Lower lobe of right lung (tissue), 2 donors: Measurements from ENCODE around the gene PTPN6. TPM values are rescaled to one million over a fixed set of nuclear protein-coding genes. Genes with fewer than 3 reads are reported as not detected.

Source experiments
- ATAC-seq, 2 donors: fragments of 200-7000 bp; cut with Tn5 transposase; one replicate each; pipeline ENCODE4 v1.9.1; 2020 to 2022; ENCODE audit warnings: mild to moderate bottlenecking in 2 of 2, moderate library complexity in 2 of 2
- DNase-seq: peaks from one replicate; pipeline ENCODE4 v3.0.0-alpha.2; 2020
- H3K27ac ChIP-seq: fragments of 200-600 bp; one replicate; pipeline ENCODE4 v1.8.0; 2022
- H3K27me3 ChIP-seq: fragments of 200-600 bp; one replicate; pipeline ENCODE4 v1.8.0; 2022; ENCODE audit warnings: low read depth
- H3K36me3 ChIP-seq: fragments of 200-600 bp; one replicate; pipeline ENCODE4 v1.8.0; 2022; ENCODE audit warnings: mild to moderate bottlenecking
- H3K4me1 ChIP-seq: fragments of 200-600 bp; one replicate; pipeline ENCODE4 v1.8.0; 2022
- H3K4me3 ChIP-seq: fragments of 200-600 bp; one replicate; pipeline ENCODE4 v1.8.0; 2022; ENCODE audit warnings: mild to moderate bottlenecking
- H3K9me3 ChIP-seq: fragments of 200-600 bp; one replicate; pipeline ENCODE4 v1.8.0; 2022
- intact Hi-C: fragments of 100-400 bp; cut with DNase I; formaldehyde crosslinking; loops from one replicate; pipeline ENCODE4 v1.11.0; 2022
- total RNA-seq: library from RNA; stranded (reverse); fragmentation: NEBNext Ultra II Directional; extraction: Animal tissue kit (Norgen Biotek cat#: 25700); gene quantifications from one replicate; pipeline ENCODE4 v1.2.1, GENCODE V29; 2021
- TF ChIP-seq, protein P1 (sequence below): fragments of 200-600 bp; IDR thresholded peaks from one replicate; pipeline ENCODE4 v1.8.0; 2022; ENCODE audit warnings: antibody characterized with exemption, mild to moderate bottlenecking
- donor health status: DM: no; HTN: yes; CAD: no; lungs with severe emphysema.

The PTPN6 gene
- total RNA-seq, 1 donor from 2014 or later, result 209 TPM

DNA sequence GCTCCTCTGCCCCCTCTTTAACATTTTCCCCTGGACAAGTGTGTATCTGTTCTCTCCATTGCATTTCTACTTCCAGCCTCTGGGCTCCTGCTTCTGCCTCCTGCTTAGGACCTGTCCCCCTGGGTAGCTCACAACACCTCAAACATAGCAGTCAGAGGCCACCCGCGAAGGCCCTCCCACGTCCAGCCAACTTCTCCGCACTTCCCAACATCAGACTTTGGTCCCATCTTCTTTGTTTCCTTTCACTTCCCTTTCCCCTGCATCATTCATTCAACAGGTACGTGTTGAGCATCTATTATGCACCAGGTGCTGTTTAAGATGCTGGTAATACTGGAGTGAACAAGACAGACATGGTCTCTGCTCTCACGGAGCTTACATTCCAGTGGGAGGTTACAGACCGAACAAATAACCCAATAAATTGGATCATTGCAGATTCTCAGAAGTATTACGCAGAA is 4.2 kb upstream of the PTPN6 start:
- TF ChIP-seq, protein P1, sequence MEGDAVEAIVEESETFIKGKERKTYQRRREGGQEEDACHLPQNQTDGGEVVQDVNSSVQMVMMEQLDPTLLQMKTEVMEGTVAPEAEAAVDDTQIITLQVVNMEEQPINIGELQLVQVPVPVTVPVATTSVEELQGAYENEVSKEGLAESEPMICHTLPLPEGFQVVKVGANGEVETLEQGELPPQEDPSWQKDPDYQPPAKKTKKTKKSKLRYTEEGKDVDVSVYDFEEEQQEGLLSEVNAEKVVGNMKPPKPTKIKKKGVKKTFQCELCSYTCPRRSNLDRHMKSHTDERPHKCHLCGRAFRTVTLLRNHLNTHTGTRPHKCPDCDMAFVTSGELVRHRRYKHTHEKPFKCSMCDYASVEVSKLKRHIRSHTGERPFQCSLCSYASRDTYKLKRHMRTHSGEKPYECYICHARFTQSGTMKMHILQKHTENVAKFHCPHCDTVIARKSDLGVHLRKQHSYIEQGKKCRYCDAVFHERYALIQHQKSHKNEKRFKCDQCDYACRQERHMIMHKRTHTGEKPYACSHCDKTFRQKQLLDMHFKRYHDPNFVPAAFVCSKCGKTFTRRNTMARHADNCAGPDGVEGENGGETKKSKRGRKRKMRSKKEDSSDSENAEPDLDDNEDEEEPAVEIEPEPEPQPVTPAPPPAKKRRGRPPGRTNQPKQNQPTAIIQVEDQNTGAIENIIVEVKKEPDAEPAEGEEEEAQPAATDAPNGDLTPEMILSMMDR, result no peak
- DNase-seq (peak; percentile 37), ATAC-seq (no peak)
- Histone ChIP-seq H3K4me1 (peaks cover 58% of the 10 kb centered on the region), H3K36me3 (peaks cover 14% of the 10 kb centered on the region), H3K4me3 (peak overlapping the region; percentile 44), H3K9me3 (no peaks in the 10 kb centered on the region), H3K27ac (peak overlapping the region; percentile 78), H3K27me3 (no peaks in the 10 kb centered on the region)
- intact Hi-C loops, result no loop called here

DNA sequence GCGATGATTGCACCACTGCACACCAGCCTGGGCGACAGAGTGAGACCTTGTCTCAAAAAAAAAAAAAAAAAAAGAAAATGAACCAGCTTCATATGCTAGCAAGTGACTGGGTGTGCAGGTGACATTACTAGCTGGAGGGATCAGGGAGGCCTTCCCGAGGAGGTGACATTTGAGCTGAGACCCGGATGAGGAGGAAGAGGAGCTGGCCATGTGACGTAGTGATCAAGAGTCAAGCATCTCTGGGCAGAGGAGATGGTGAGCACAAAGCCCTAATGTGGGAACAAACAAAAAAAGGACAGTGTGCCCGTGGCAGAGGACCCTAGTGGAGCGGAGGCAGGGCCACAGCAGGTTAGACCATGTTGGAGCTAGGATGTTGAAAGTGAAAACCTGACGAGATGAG is 3.5 kb upstream of the PTPN6 start:
- ATAC-seq (no peak), DNase-seq (peak; percentile 29)
- Histone ChIP-seq H3K36me3 (peaks cover 14% of the 10 kb centered on the region), H3K4me1 (peaks cover 55% of the 10 kb centered on the region), H3K9me3 (no peaks in the 10 kb centered on the region), H3K4me3 (no peak overlapping the region), H3K27ac (no peak overlapping the region), H3K27me3 (no peaks in the 10 kb centered on the region)
- intact Hi-C loops, result no loop called here
- TF ChIP-seq, protein P1, result no peak

DNA sequence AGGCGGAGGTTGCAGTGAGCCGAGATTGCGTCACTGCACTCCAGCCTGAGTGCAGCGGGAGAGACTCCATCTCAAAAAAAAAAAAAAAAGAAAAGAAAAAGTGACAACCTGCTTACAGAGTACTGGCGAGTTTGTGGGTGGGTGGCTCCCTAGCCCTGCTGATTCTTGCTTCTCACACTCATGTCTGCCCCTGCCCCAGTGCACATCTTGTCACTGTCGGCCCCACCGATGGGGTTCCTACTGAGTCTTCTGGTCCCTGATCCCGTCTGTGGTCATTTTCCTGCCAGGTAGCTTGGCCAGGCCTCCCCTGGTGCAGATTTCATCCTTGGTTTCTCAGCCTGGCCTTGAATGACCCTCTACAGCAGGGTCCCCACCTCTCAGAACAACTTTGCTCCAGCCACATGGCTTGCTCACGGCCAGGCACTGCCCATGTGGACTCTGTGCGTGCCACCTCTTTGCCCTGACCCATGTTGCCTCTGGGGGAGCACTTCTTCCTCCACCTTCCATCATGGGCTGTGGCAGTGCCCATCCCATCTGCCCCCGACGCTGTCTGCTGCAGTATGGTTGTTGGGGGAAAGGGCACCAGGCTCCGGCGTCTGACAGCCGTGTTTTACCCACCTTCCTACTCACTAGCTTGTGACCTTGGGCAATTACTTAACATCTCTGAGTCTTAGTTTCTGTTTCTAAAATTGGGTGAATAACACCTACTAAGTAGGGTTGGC is 2.1 kb upstream of the PTPN6 start:
- intact Hi-C loops, result no loop called here
- Histone ChIP-seq H3K4me1 (peaks cover 54% of the 10 kb centered on the region), H3K27me3 (no peaks in the 10 kb centered on the region), H3K27ac (peak overlapping the region; percentile 53), H3K36me3 (peaks cover 17% of the 10 kb centered on the region), H3K9me3 (no peaks in the 10 kb centered on the region), H3K4me3 (no peak overlapping the region)
- ATAC-seq (no peak), DNase-seq (peak; percentile 78)
- TF ChIP-seq, protein P1, result peak; percentile 35

DNA sequence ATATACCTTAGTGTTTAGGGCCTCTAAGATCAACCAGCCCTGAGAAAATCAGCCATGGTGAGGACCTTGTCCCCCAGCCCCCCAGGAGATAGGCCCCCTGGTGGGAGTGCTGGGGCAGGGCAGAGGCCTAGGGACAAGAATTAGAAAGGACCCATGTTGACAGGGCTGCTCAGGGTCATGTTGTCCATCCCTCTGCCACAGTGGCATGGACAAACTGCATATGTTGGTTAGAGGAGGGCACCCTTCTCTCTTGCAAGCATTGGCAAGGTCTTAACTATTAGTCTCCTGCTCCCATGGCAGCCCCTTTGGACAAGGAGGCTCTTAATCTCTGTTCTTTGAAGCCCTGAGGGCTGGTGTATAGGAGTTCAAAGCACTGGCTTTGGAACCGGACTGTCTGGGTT is 755 bp upstream of the PTPN6 start:
- ATAC-seq (no peak), DNase-seq (peak; percentile 28)
- H3K4me3 ChIP-seq, result peak overlapping the region; percentile 65
- H3K27ac ChIP-seq, result peak overlapping the region; percentile 79
- no peaks in the 10 kb centered on the region for H3K27me3 ChIP-seq
- TF ChIP-seq, protein P1, result peak; percentile 32
- no peaks in the 10 kb centered on the region for H3K9me3 ChIP-seq
- peaks cover 59% of the 10 kb centered on the region for H3K4me1 ChIP-seq
- peaks cover 24% of the 10 kb centered on the region for H3K36me3 ChIP-seq
- intact Hi-C loops, result no loop called here

DNA sequence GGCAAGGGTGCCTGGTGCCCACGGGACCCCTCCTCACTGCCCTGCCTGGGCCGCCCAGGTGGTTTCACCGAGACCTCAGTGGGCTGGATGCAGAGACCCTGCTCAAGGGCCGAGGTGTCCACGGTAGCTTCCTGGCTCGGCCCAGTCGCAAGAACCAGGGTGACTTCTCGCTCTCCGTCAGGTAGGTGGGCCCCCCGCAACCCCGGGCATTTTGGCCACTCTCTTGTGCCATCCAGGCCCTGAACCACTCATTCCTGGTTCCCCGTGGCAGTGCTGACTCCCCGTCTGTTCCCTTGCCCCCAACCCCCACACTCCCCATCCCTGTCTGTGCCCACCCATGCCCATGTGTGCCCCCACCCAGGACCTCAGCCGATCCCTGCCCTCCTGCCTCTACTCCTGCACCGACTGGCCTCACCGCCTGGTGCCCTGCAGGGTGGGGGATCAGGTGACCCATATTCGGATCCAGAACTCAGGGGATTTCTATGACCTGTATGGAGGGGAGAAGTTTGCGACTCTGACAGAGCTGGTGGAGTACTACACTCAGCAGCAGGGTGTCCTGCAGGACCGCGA is 480 bp downstream of the PTPN6 start:
- ATAC-seq, result no peak
- Histone ChIP-seq H3K27ac (peak overlapping the region; percentile 79), H3K36me3 (peaks cover 27% of the 10 kb centered on the region), H3K4me3 (peak overlapping the region; percentile 65), H3K9me3 (no peaks in the 10 kb centered on the region), H3K27me3 (no peaks in the 10 kb centered on the region), H3K4me1 (peaks cover 60% of the 10 kb centered on the region)
- TF ChIP-seq, protein P1, result no peak
- no peak for DNase-seq
- intact Hi-C loops, result no loop called here
